K562 (cell line): Measurements from ENCODE around the gene ARL16. TPM values are rescaled to one million over a fixed set of nuclear protein-coding genes. Genes with fewer than 3 reads are reported as not detected.

ENCODE experiments used
- ATAC-seq: fragments of 200-7000 bp; cut with Tn5 transposase; 3 replicates; pipeline ENCODE4 v1.9.1; 2020; ENCODE audit warnings: moderate library complexity
- BruUV-seq: library from RNA; stranded (reverse); fragments of 400-500 nt; replicated peaks from 2 replicates; lab custom pipeline; 2021; lab: Mats Ljungman, UMichigan
- CTCF ChIA-PET: fragments of 300-600 bp; formaldehyde crosslinking; extraction: SDS; loops from one replicate; lab custom pipeline; 2021; ENCODE audit warnings: low intra/inter-chr PET ratio; lab: Yijun Ruan, JAX
- POLR2A ChIA-PET: fragments of 300-600, 350-650 bp; sonication (Branson Sonifier 250); formaldehyde crosslinking; extraction: SDS; loops from one replicate; lab custom pipeline; 2021; ENCODE audit warnings: antibody characterized with exemption, inconsistent platforms; lab: Yijun Ruan, JAX
- DNase-seq, 4 experiments: peaks; one replicate each; pipeline versions ENCODE4 v3.0.0 to v3.0.0-alpha.2; 2011 to 2018; ENCODE audit warnings: low spot score in 3 of 4, mixed read lengths in 3 of 4; ENCODE audit errors: extremely low read depth in 1 of 4
- FAIRE-seq: peaks from 2 replicates; lab custom pipeline; 2011; peaks lifted over from hg19 to GRCh38; lab: Jason Lieb, UNC
- H2AFZ ChIP-seq: 2 replicates; pipeline ENCODE4 v1.6.0; 2011; ENCODE audit warnings: low read depth, low read length, control low read depth, inconsistent platforms
- H3K27ac ChIP-seq: fragments of 200-600 bp; 3 replicates; pipeline ENCODE4 v1.8.0; 2011; ENCODE audit warnings: low read depth, mild to moderate bottlenecking, control low read depth, inconsistent platforms, low read length, moderate library complexity, mixed read lengths; ENCODE audit errors: extremely low read depth
- H3K27me3 ChIP-seq, 2 experiments: fragments of 300-600 bp in 1 of 2; 2 replicates in 1 of 2; 3 replicates in 1 of 2; pipeline versions ENCODE4 v1.6.0 to v1.8.0; 2011; ENCODE audit warnings: inconsistent platforms in 2 of 2, low read length in 2 of 2, mild to moderate bottlenecking in 1 of 2, mixed read lengths in 1 of 2, moderate library complexity in 1 of 2; ENCODE audit not compliant: control insufficient read depth in 2 of 2, insufficient read depth in 2 of 2
- H3K36me3 ChIP-seq: fragments of 300-600 bp; 3 replicates; pipeline ENCODE4 v1.8.0; 2011; ENCODE audit warnings: mild to moderate bottlenecking, low read length, inconsistent platforms; ENCODE audit not compliant: control insufficient read depth, insufficient read depth
- H3K4me1 ChIP-seq, 2 experiments: fragments of 200-600 bp in 1 of 2; replicated peaks in 1 of 2; 2 replicates in 1 of 2; 3 replicates in 1 of 2; pipeline versions ENCODE4 v1.5.1 to v1.8.0; 2011; ENCODE audit warnings: inconsistent platforms in 2 of 2, low read length in 2 of 2, mild to moderate bottlenecking in 1 of 2, mixed read lengths in 1 of 2, moderate library complexity in 1 of 2; ENCODE audit not compliant: control insufficient read depth in 2 of 2, insufficient read depth in 2 of 2
- H3K4me2 ChIP-seq: 2 replicates; pipeline ENCODE4 v1.6.1; 2011; ENCODE audit warnings: low read length, control low read depth, inconsistent platforms, mixed read lengths; ENCODE audit not compliant: insufficient read depth
- H3K4me3 ChIP-seq: fragments of 200-600 bp; sonication (generic), shearing (Covaris generic); 2 replicates; pipeline ENCODE4 v1.5.1; 2016; ENCODE audit warnings: control low read depth, inconsistent platforms
- H3K79me2 ChIP-seq: fragments of 200-600 bp; 3 replicates; pipeline ENCODE4 v1.8.0; 2011; ENCODE audit warnings: low read length, inconsistent platforms; ENCODE audit not compliant: control insufficient read depth, insufficient read depth
- H3K9ac ChIP-seq, 2 experiments: 2 replicates each; pipeline versions ENCODE4 v1.6.0 to v1.6.1; 2011; ENCODE audit warnings: low read depth in 2 of 2, low read length in 2 of 2, control low read depth in 1 of 2, inconsistent platforms in 1 of 2, mild to moderate bottlenecking in 1 of 2, mixed read lengths in 1 of 2; ENCODE audit not compliant: insufficient read depth in 1 of 2
- H3K9me1 ChIP-seq: one replicate; pipeline ENCODE4 v1.6.0; 2011; ENCODE audit warnings: inconsistent platforms, mild to moderate bottlenecking, low read length, moderate library complexity; ENCODE audit not compliant: control insufficient read depth, insufficient read depth
- H3K9me3 ChIP-seq: replicated peaks from 2 replicates; pipeline ENCODE4 v1.5.1; 2011; ENCODE audit warnings: low read depth, low read length, inconsistent platforms; ENCODE audit not compliant: control insufficient read depth, insufficient read depth
- H4K20me1 ChIP-seq: replicated peaks from 2 replicates; pipeline ENCODE4 v1.6.1; 2011; ENCODE audit warnings: low read length, inconsistent platforms, mixed read lengths; ENCODE audit not compliant: control insufficient read depth, insufficient read depth
- CREB1 ChIP-seq, 2 experiments: sonication (generic) in 1 of 2; formaldehyde crosslinking in 1 of 2; IDR thresholded peaks; 2 replicates each; pipeline versions ENCODE4 v1.6.1 to v1.8.0; 2012 to 2022; ENCODE audit warnings: inconsistent platforms in 1 of 2, mild to moderate bottlenecking in 1 of 2, missing genetic modification reagents in 1 of 2, moderate library complexity in 1 of 2
- CREBBP ChIP-seq: IDR thresholded peaks from one replicate; pipeline ENCODE4 v1.6.1; 2012; ENCODE audit warnings: low read depth, mild to moderate bottlenecking, control low read depth, inconsistent platforms, low read length
- ESRRA ChIP-seq: fragments of 450-650 bp; IDR thresholded peaks from 2 replicates; pipeline ENCODE4 v1.6.1; 2014; ENCODE audit warnings: low read depth, mild to moderate bottlenecking, moderate library complexity, borderline replicate concordance
- NEUROD1 ChIP-seq: fragments of 150-350 bp; IDR thresholded peaks from 2 replicates; pipeline ENCODE4 v1.6.1; 2014; ENCODE audit warnings: borderline replicate concordance, low read length, low read depth; ENCODE audit not compliant: partially characterized antibody
- NFYB ChIP-seq: IDR thresholded peaks from 2 replicates; pipeline ENCODE4 v1.6.1; 2011; ENCODE audit warnings: mild to moderate bottlenecking, moderate library complexity; ENCODE audit not compliant: insufficient read length; ENCODE audit errors: extremely low read depth
- NR2C2 ChIP-seq, 2 experiments: fragments of 200-800 bp in 1 of 2; sonication (Bioruptor generic) in 1 of 2; sonication (generic) in 1 of 2; formaldehyde crosslinking in 1 of 2; IDR thresholded peaks; 2 replicates each; pipeline versions ENCODE4 v1.6.1 to v1.8.0; 2016 to 2022; ENCODE audit warnings: mild to moderate bottlenecking in 1 of 2, missing compliant biosample characterization in 1 of 2, missing genetic modification characterization in 1 of 2, missing genetic modification reagents in 1 of 2
- RBM22 ChIP-seq: fragments of 200-400 bp; formaldehyde crosslinking; IDR thresholded peaks from 2 replicates; pipeline ENCODE4 v1.6.1; 2018; ENCODE audit warnings: low read length, low read depth; ENCODE audit not compliant: poor library complexity, severe bottlenecking
- WGBS: fragments of 100-300 bp; shearing (Covaris generic); methylation state at CpG from one replicate; pipeline ENCODE4 v1.1.6; 2016; ENCODE audit warnings: low coverage, mixed read lengths; ENCODE audit not compliant: insufficient coverage; ENCODE audit errors: missing lambda C conversion rate; 5-methylcytosine and 5-hydroxymethylcytosine counted together
- in situ Hi-C: fragments of 300-500 bp; cut with MboI; formaldehyde crosslinking; loops from 4 replicates; pipeline ENCODE4 v1.15.0; 2018; ENCODE audit warnings: inconsistent platforms, mixed read lengths
- intact Hi-C: fragments of 100-400 bp; cut with micrococcal nuclease; formaldehyde crosslinking; loops from 2 replicates; pipeline ENCODE4 v1.14.2; 2022
- polyA plus RNA-seq, 8 experiments: library from polyadenylated mRNA; depleted of rRNA in 4 of 8; stranded (reverse) in 5 of 8; unstranded in 3 of 8; fragments of >200 nt; fragmentation: Nextera tagmentation in 2 of 8; fragmentation: Illumina TruSeq in 1 of 8; extraction: Ambion mirVana in 2 of 8; extraction: Trizol in 1 of 8; gene quantifications; 2 replicates each; pipeline versions ENCODE4 v1.2.1 to v1.2.3, GENCODE V29; 2011 to 2014; ENCODE audit warnings: inconsistent platforms in 1 of 8, missing spikeins in 1 of 8
- total RNA-seq, 7 experiments: library from RNA; depleted of rRNA in 6 of 7; stranded (reverse); fragments of >200 nt in 6 of 7; fragmentation: Illumina TruSeq in 2 of 7; extraction: Trizol in 2 of 7; gene quantifications; 2 replicates each; pipeline versions ENCODE4 v1.2.1 to v1.2.3, GENCODE V29; 2011 to 2021; ENCODE audit warnings: low replicate concordance in 1 of 7

Gene ARL16
- total and polyA plus RNA-seq, 9 of the 15 experiments (the other 6 are each of a cell fraction or from before 2014, with no cell fraction given), result 5.4 to 32.4 (median 22.6) TPM

GRCh38 chr17:81655378-81656117 is 28.0 kb downstream of the ARL16 start:
- no peak overlapping the region for H2AFZ ChIP-seq
- no peaks in the 10 kb centered on the region for H3K9me3 ChIP-seq
- no peaks in the 10 kb centered on the region for H3K27me3 ChIP-seq
- in situ Hi-C loops (no loop called here), intact Hi-C loops (no loop called here)
- H4K20me1 ChIP-seq, result no peaks in the 10 kb centered on the region
- no TSS peak for BruUV-seq
- POLR2A ChIA-PET, result interaction anchor here (0.7 to 1.7 kb wide), 4 partner anchors 8 to 258 kb away, joined by 3 to 5 read pairs (median 3); no protein-coding TSS in a partner anchor
- no peak overlapping the region for H3K27ac ChIP-seq
- DNase-seq (no peak), ATAC-seq (no peak), FAIRE-seq (no peak)
- no peak for TF ChIP-seq CREBBP
- TF ChIP-seq NEUROD1, result no peak
- TF ChIP-seq CREB1 (IDR thresholded peaks at IDR 0.05), result no peak
- TF ChIP-seq CREB1 (CRISPR knock-in tag; IDR thresholded peaks at IDR 0.05), result no peak
- TF ChIP-seq ESRRA, result no peak
- no peak for TF ChIP-seq NR2C2 (CRISPR knock-in tag; IDR thresholded peaks at IDR 0.05)
- TF ChIP-seq NR2C2 (tag; IDR thresholded peaks at IDR 0.05), result no peak
- TF ChIP-seq NFYB, result no peak
- no peak for TF ChIP-seq RBM22
- H3K9ac ChIP-seq, result peak overlapping the region in 1 of 2 experiments; percentile 79; a peak in 2 of 4 replicates
- no peaks in the 10 kb centered on the region for H3K79me2 ChIP-seq
- CTCF ChIA-PET, result no interaction called here
- no peaks in the 10 kb centered on the region for H3K36me3 ChIP-seq
- 57% methylated on average over 16 of the region's 18 CpGs for WGBS
- peaks cover 0 to 45% of the 10 kb centered on the region in 2 experiments; a peak in 3 of 5 replicates for H3K4me1 ChIP-seq
- H3K9me1 ChIP-seq, result no peaks in the 10 kb centered on the region
- H3K4me2 ChIP-seq, result no peak overlapping the region
- H3K4me3 ChIP-seq, result no peak overlapping the region
